ENCODE measurements around the gene PURA.
A peak's percentile ranks its signal among the peaks of the same experiment; 100 is the strongest.

PURA gene

GRCh38 chr5:140135127-140135526 lies 21.2 kb downstream of the PURA start:
- ATAC-seq (replicated peaks) (no peak), DNase-seq (no peak)
- Mint-ChIP-seq H3K4me3 (no peak overlapping the region), H3K4me1 (peaks cover 27 to 40% of the 10 kb centered on the region in 2 donors), H3K27ac (no peak overlapping the region), H3K27me3 (no peaks in the 10 kb centered on the region), H3K9me3 (no peaks in the 10 kb centered on the region), H3K36me3 (no peaks in the 10 kb centered on the region)

GRCh38 chr5:140136624-140137023 lies 22.7 kb downstream of the PURA start:
- no peak for ATAC-seq (replicated peaks)
- no peaks in the 10 kb centered on the region for H3K27me3 Mint-ChIP-seq
- H3K4me1 Mint-ChIP-seq = peaks cover 23 to 37% of the 10 kb centered on the region in 2 donors
- no peak overlapping the region for H3K27ac Mint-ChIP-seq
- DNase-seq = no peak
- H3K4me3 Mint-ChIP-seq = no peak overlapping the region
- H3K36me3 Mint-ChIP-seq = no peaks in the 10 kb centered on the region
- H3K9me3 Mint-ChIP-seq = no peaks in the 10 kb centered on the region

- Mint-ChIP-seq H3K4me1 (peaks cover 22 to 41% of the 10 kb centered on the region in 2 donors), H3K36me3 (no peaks in the 10 kb centered on the region), H3K27ac (no peak overlapping the region), H3K4me3 (no peak overlapping the region), H3K9me3 (no peaks in the 10 kb centered on the region), H3K27me3 (peaks cover 5 to 10% of the 10 kb centered on the region in 2 donors)
- ATAC-seq (replicated peaks) = no peak
- no peak for DNase-seq
Measured at GRCh38 chr5:140140435-140140834, 26.5 kb downstream of the PURA start.

- no peak overlapping the region for H3K27ac Mint-ChIP-seq
- H3K27me3 Mint-ChIP-seq = peaks cover 8 to 18% of the 10 kb centered on the region in 2 donors
- no peak overlapping the region for H3K4me3 Mint-ChIP-seq
- no peaks in the 10 kb centered on the region for H3K36me3 Mint-ChIP-seq
- DNase-seq = no peak
- ATAC-seq (replicated peaks) = no peak
- no peaks in the 10 kb centered on the region for H3K9me3 Mint-ChIP-seq
- H3K4me1 Mint-ChIP-seq = peaks cover 22 to 49% of the 10 kb centered on the region in 2 donors
Measured at GRCh38 chr5:140141241-140141640, 27.3 kb downstream of the PURA start.

GRCh38 chr5:140142246-140142645 lies 28.3 kb downstream of the PURA start:
- DNase-seq (no peak), ATAC-seq (replicated peaks) (no peak)
- Mint-ChIP-seq H3K4me1 (peaks cover 25 to 53% of the 10 kb centered on the region in 2 donors), H3K27ac (no peak overlapping the region), H3K27me3 (peaks cover 8 to 28% of the 10 kb centered on the region in 2 donors), H3K36me3 (no peaks in the 10 kb centered on the region), H3K9me3 (no peaks in the 10 kb centered on the region), H3K4me3 (no peak overlapping the region)

- Mint-ChIP-seq H3K4me1 (peaks cover 23 to 51% of the 10 kb centered on the region in 2 donors), H3K4me3 (no peak overlapping the region), H3K27ac (no peak overlapping the region), H3K9me3 (no peaks in the 10 kb centered on the region), H3K27me3 (peaks cover 13 to 35% of the 10 kb centered on the region in 2 donors), H3K36me3 (no peaks in the 10 kb centered on the region)
- no peak for DNase-seq
- no peak for ATAC-seq (replicated peaks)
Measured at GRCh38 chr5:140142856-140143255, 28.9 kb downstream of the PURA start.

DNA sequence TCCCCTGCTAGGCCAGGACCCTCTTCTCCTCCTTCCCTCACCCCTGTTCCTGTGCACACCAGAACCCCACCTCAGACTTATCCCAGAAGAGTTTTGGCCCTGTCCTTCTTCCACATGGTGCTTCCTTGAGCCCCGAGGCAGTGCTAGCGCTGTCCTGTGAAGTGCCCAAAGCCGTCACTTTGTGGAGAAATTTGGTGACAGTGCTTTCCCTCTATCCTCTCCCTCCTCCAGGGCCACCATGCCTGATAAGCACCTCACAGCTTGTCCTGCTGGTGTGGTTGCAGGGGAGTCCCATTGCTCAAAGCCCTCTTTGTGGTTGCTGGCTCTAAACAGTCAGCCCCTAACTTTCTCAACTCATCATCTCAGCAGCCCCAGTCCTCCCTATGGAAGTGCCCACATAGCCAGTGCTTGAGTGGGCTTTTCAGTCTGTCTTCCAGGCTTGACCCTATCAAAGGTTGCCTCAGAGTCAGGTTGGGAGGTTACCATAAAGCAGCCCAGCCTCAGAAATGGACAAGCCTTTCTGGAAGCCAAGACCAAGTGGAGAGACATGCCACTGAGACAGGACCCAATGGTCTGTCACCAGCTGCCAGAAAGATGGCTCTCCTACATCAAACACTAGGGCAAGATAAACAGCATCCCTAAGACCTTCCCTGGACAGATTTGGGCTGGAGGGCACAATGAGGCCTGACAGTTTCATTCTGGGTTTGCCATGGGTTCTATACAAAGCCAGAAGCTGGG lies 29.8 kb downstream of the PURA start:
- peaks cover 16 to 38% of the 10 kb centered on the region in 2 donors for H3K27me3 Mint-ChIP-seq
- DNase-seq = no peak
- H3K4me3 Mint-ChIP-seq = no peak overlapping the region
- H3K36me3 Mint-ChIP-seq = no peaks in the 10 kb centered on the region
- peaks cover 22 to 48% of the 10 kb centered on the region in 2 donors for H3K4me1 Mint-ChIP-seq
- no peak overlapping the region for H3K27ac Mint-ChIP-seq
- ATAC-seq (replicated peaks) = peak in 1 of 2 donors; percentile 2
- H3K9me3 Mint-ChIP-seq = no peaks in the 10 kb centered on the region

DNA sequence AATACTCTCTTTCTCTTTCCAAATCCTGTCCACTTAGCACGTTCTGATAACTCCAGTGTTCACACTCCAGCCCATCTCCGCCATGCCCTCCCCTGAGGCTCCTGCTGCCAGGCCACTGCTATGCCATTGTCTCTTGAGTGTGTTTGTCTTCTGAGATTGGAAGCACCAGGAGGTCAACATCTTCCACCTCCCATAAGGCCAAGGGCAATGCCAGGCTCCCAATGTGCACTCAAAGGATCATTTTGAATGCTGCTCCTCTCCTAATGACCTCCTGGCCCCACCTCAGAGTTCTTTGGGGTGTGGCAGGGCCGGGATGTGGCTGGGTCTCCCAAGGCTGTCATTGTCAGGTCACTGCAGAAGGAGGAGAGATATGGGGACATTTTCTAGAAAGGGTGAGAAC lies 31.3 kb downstream of the PURA start:
- Mint-ChIP-seq H3K27ac (no peak overlapping the region), H3K27me3 (peaks cover 16 to 38% of the 10 kb centered on the region in 2 donors), H3K36me3 (no peaks in the 10 kb centered on the region), H3K9me3 (no peaks in the 10 kb centered on the region), H3K4me1 (peaks cover 21 to 43% of the 10 kb centered on the region in 2 donors), H3K4me3 (peak overlapping the region; percentile 60 to 82)
- ATAC-seq (replicated peaks) (no peak), DNase-seq (no peak)

DNA sequence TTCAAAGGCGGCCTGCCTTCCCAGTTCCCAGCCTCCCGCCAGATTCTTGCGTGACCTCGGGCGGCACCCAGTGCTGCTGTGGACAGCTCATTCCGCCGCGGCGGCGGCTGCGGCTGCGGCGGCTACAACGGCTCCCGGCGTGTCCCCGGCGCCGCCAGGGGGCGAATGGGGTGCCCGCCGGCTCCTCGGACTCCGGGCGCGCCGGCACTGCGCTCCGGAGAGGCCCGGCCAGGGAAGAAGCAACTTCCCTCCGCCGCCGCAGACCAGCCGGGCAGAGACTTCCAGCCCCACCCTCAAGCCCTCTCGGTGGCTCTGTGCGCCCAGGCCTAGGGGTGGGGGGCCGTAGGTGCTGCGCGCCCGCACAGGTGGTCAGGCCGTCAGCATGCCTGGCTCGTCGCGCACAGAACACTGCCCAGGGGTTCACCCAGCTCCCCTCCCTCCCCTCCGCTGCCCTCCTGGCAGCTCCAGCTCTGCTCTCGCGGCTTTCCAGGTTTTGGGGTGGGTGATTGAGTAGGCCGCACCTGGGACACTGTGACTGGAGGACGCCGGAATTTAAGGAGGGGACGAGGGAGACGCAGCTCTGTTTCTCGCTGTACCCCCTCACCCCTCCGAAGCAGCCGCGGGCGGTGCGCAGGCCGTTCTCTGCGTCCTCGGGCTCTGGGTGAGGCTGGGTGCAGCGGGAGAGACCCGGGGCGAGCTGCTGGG lies 32.1 kb downstream of the PURA start:
- H3K4me3 Mint-ChIP-seq = peak overlapping the region; percentile 60 to 82
- peaks cover 20 to 36% of the 10 kb centered on the region in 2 donors for H3K4me1 Mint-ChIP-seq
- no peaks in the 10 kb centered on the region for H3K9me3 Mint-ChIP-seq
- DNase-seq (peak; percentile 33), ATAC-seq (replicated peaks) (peak; percentile 84 to 85)
- H3K36me3 Mint-ChIP-seq = no peaks in the 10 kb centered on the region
- H3K27ac Mint-ChIP-seq = peak overlapping the region; percentile 56
- H3K27me3 Mint-ChIP-seq = peaks cover 16 to 38% of the 10 kb centered on the region in 2 donors

GRCh38 chr5:140146523-140146842 lies 32.6 kb downstream of the PURA start:
- H3K36me3 Mint-ChIP-seq = no peaks in the 10 kb centered on the region
- H3K9me3 Mint-ChIP-seq = no peaks in the 10 kb centered on the region
- DNase-seq (no peak), ATAC-seq (replicated peaks) (no peak)
- peak overlapping the region; percentile 36 to 82 for H3K4me3 Mint-ChIP-seq
- H3K27ac Mint-ChIP-seq = no peak overlapping the region
- H3K4me1 Mint-ChIP-seq = peaks cover 20 to 34% of the 10 kb centered on the region in 2 donors
- peaks cover 16 to 38% of the 10 kb centered on the region in 2 donors for H3K27me3 Mint-ChIP-seq

GRCh38 chr5:140147460-140147859 lies 33.6 kb downstream of the PURA start:
- DNase-seq (no peak), ATAC-seq (replicated peaks) (no peak)
- no peaks in the 10 kb centered on the region for H3K9me3 Mint-ChIP-seq
- H3K4me3 Mint-ChIP-seq = no peak overlapping the region
- peaks cover 20 to 34% of the 10 kb centered on the region in 2 donors for H3K4me1 Mint-ChIP-seq
- H3K36me3 Mint-ChIP-seq = no peaks in the 10 kb centered on the region
- peaks cover 16 to 38% of the 10 kb centered on the region in 2 donors for H3K27me3 Mint-ChIP-seq
- no peak overlapping the region for H3K27ac Mint-ChIP-seq

DNA sequence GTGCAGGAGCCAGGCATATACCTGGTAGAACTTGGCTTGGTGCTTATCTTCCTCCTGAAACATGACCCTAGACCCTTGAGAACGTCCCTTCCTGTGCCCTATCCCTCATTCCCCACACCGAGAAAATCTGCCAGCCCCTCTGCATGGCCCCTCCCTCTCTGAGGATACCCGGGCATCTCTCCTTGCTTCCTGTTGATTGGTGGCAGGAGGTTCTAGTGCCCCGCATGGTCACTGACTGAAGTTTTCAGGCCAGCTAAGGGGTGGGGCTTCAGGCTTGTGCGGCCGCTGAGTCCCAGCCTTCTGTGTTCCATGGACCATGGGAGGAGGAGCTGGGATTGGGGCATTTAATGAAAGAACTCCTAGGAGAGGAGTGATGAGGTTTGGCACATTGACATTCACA lies 34.6 kb downstream of the PURA start:
- no peak overlapping the region for H3K27ac Mint-ChIP-seq
- ATAC-seq (replicated peaks) = no peak
- DNase-seq = no peak
- no peak overlapping the region for H3K4me3 Mint-ChIP-seq
- peaks cover 22 to 38% of the 10 kb centered on the region in 2 donors for H3K4me1 Mint-ChIP-seq
- H3K36me3 Mint-ChIP-seq = no peaks in the 10 kb centered on the region
- no peaks in the 10 kb centered on the region for H3K9me3 Mint-ChIP-seq
- peaks cover 16 to 38% of the 10 kb centered on the region in 2 donors for H3K27me3 Mint-ChIP-seq

DNA sequence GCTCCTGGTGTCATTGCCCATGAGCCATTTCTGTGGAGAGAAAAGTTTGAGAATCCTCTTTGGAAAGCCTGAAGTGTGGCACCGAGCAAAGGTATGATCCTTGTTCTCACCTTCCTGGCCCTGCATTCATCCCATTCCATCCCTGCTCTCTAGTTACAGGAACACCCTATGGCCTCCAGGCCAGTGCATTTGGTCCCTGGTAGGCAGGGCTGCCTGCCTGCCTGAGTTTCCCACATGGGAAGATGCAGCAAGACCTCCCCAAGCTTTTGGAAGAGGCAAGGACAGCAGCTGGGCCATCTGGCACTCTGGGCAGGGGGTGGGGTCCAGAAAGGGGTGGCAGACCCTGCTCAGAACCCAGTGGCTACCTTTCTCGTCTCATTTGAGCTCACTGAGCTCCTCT lies 36.3 kb downstream of the PURA start:
- DNase-seq (no peak), ATAC-seq (replicated peaks) (no peak)
- H3K36me3 Mint-ChIP-seq = no peaks in the 10 kb centered on the region
- H3K27ac Mint-ChIP-seq = no peak overlapping the region
- no peaks in the 10 kb centered on the region for H3K9me3 Mint-ChIP-seq
- H3K27me3 Mint-ChIP-seq = peaks cover 13 to 30% of the 10 kb centered on the region in 2 donors
- peaks cover 12 to 23% of the 10 kb centered on the region in 2 donors for H3K4me1 Mint-ChIP-seq
- H3K4me3 Mint-ChIP-seq = no peak overlapping the region

- Mint-ChIP-seq H3K4me1 (peaks cover 6 to 12% of the 10 kb centered on the region in 2 donors), H3K27ac (no peak overlapping the region), H3K27me3 (peaks cover 8 to 18% of the 10 kb centered on the region in 2 donors), H3K4me3 (no peak overlapping the region), H3K36me3 (no peaks in the 10 kb centered on the region), H3K9me3 (no peaks in the 10 kb centered on the region)
- ATAC-seq (replicated peaks) (no peak), DNase-seq (no peak)
Measured at GRCh38 chr5:140151144-140152021, 37.5 kb downstream of the PURA start.
